HUES48 (cell line): ENCODE results near the gene HOXC13.

ENCODE experiments used
- H3K27ac ChIP-seq: one replicate; pipeline ENCODE4 v1.7.0; 2013; ENCODE audit warnings: low read depth, low read length, inconsistent platforms
- H3K27me3 ChIP-seq: 2 replicates; pipeline ENCODE4 v1.6.1; 2013; ENCODE audit warnings: mild to moderate bottlenecking, low read length; ENCODE audit not compliant: control insufficient read depth, insufficient read depth
- H3K36me3 ChIP-seq: 2 replicates; pipeline ENCODE4 v1.6.1; 2013; ENCODE audit warnings: low read length; ENCODE audit not compliant: control insufficient read depth, insufficient read depth
- H3K4me1 ChIP-seq: 2 replicates; pipeline ENCODE4 v1.6.1; 2013; ENCODE audit warnings: mild to moderate bottlenecking, low read length; ENCODE audit not compliant: control insufficient read depth, insufficient read depth
- H3K4me3 ChIP-seq: 2 replicates; pipeline ENCODE4 v1.5.1; 2013; ENCODE audit warnings: mild to moderate bottlenecking, low read depth, low read length
- H3K9ac ChIP-seq: 2 replicates; pipeline ENCODE4 v1.6.1; 2013; ENCODE audit warnings: mild to moderate bottlenecking, low read depth, low read length, moderate library complexity
- H3K9me3 ChIP-seq: 2 replicates; pipeline ENCODE4 v1.6.1; 2013; ENCODE audit warnings: low read length; ENCODE audit not compliant: control insufficient read depth, insufficient read depth

Gene HOXC13

DNA sequence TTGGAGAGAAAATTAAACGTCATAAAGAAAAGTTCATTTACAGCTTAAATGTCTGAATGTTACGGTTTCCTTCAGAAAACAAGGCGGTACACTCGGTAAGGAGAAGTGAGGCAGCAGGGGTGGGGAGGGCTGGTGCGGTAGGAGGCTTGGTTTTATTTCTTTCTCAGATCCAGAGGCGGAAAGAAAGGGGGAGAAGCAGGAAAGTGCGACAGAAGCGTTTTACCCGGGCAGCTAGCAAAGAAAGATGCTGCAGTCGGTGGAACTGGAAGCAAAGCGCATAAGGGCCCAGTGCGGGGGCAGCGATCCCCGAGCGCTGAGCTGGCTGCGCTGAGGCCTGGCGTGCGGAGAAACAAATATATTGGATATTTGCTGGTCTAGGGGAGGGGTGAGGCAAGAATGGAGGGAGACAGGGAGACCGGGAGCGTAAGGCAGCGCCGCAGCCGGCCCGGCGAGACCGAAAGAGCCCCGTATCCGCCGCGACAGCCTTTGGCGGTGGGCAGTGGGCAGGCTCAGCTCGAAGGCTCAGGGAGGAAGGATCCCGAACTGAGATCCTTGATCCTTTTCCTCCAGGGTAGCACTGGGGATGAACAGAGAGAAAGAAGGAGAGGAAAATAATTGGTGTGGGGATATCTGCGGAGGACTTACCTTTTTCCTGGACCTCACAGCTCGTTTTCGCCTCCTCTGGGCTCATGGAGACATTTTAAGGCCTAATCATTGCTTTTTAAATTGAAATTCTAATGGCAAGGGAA is 27.9 kb downstream of the HOXC13 start:
- H3K9ac ChIP-seq: no peak overlapping the region
- no peak overlapping the region for H3K4me3 ChIP-seq
- no peaks in the 10 kb centered on the region for H3K36me3 ChIP-seq
- no peaks in the 10 kb centered on the region for H3K4me1 ChIP-seq
- H3K9me3 ChIP-seq: no peaks in the 10 kb centered on the region
- peaks cover 100% of the 10 kb centered on the region for H3K27me3 ChIP-seq
- no peak overlapping the region for H3K27ac ChIP-seq

DNA sequence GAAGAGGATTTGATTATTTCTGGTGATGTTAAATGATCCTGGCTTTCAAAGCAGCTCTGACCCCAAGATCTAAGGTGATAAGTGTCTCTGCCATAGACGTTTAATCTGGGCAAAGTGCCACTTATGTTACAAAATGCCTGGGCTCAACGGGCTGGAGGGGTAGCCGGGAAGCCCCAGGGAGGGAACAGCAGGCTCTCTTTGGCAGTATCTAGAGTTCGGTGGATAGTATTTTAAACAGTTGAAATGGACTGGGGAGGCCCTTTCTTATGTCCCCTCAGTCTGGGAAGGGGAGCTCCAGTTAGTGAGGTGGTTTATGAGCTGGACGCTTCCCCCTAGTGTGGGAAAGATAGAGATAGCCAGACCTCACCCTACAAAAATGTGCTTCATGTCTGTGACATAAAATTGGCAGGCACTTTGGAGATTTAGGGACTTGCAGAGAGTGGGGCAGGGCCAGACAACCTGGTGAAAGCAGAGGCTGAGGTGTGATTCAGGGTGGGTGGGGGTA is 28.8 kb downstream of the HOXC13 start:
- H3K27ac ChIP-seq: no peak overlapping the region
- no peaks in the 10 kb centered on the region for H3K9me3 ChIP-seq
- H3K36me3 ChIP-seq: no peaks in the 10 kb centered on the region
- no peaks in the 10 kb centered on the region for H3K4me1 ChIP-seq
- H3K9ac ChIP-seq: no peak overlapping the region
- H3K27me3 ChIP-seq: peaks cover 100% of the 10 kb centered on the region
- H3K4me3 ChIP-seq: no peak overlapping the region

DNA sequence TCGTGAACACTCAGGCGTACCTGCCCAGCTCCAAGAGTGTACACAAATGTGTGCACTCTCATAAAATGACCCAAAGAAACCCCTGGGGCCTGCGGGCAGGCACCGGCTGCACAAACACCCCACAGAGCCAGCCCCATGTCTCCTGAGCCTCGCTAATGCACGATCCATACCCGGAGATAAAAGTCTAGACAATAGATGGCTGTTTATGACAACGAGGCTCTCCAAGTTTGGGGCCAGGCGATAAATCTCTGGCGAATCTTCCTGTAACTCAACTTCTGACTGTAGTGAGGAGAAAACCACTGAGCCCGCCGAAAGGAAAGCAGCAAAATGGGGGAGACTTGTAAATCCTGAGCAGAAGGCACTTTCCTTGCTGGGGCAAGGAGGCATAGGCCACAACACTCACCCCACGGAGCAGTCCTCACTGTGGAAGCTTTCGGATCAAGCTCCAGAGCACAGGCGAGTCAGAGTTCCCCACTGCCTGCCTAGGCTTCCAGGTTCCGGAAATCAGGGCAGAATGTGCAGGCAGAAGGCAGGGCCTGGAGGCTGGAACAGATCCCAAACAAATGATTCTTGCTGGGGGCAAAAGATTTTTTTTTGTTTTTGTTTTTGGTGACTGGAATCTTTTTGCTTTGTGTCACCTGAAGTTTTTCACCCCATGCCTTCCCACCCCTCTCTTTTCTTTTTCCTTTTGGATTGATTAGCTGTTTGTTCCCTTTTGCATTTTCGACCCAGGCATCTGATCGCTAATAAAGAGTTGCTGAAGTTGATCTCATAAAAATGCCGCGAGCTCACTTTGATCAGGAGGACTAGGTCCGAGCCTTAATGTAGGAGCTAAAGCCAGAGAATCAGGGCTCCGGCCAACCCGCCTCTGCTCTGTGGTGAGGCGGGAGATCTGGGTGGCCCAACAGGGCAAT is 29.8 kb downstream of the HOXC13 start:
- Histone ChIP-seq H3K4me1 (no peaks in the 10 kb centered on the region), H3K9me3 (no peaks in the 10 kb centered on the region), H3K4me3 (no peak overlapping the region), H3K27me3 (peaks cover 100% of the 10 kb centered on the region), H3K36me3 (no peaks in the 10 kb centered on the region), H3K9ac (no peak overlapping the region), H3K27ac (no peak overlapping the region)

DNA sequence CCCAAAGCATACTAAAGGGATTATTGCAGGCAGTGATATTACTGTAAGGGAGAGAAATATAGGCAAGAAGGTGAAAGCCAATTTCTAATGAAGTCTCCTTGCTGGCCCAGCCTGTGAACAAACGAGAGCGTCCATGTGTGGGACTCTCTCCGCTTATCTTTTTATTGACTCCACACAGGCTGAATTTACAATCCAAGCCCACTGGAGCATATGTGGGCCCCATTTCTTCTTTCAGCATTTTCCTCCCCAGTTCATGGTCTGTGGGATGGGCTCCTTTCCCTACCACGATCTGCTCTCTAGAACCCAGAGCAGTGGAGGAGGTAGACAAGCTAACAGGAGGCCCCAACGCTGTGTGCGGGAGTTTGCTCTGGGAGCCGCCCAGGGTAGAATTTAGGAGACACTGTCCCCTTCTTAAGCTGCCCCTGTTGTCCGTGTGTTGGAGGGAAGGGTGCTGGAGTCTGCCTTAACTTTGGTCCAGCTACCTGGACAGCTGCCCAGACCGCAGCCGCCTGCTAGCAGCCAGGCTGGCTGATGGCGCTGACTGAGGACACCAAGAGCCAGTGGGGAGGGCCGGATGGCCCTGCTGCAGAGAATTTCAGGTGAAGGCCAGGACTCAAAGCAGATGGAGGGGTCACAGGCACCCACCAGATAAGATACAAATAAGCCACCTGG is 31.1 kb downstream of the HOXC13 start:
- no peak overlapping the region for H3K9ac ChIP-seq
- H3K36me3 ChIP-seq: no peaks in the 10 kb centered on the region
- no peak overlapping the region for H3K27ac ChIP-seq
- H3K9me3 ChIP-seq: no peaks in the 10 kb centered on the region
- H3K4me1 ChIP-seq: no peaks in the 10 kb centered on the region
- no peak overlapping the region for H3K4me3 ChIP-seq
- peaks cover 100% of the 10 kb centered on the region for H3K27me3 ChIP-seq

DNA sequence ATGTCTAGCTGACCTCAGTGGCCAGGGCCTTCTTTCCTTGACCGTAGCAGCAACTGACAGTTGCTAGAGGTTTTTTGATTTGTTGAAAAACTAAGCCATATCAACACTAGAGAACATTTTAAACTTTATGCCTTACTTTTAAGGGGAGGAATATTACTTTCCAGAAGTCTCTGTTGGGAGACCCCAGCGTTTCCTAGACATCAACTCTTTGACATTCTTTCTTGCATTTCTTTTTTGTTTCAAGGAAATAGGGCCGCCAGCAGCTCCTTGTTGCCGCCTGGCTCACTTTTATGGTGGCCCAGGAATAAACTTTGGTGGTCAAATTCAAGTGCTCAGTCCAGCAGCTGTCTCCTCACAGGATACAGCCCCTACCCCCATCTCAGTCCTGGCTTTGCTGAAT is 31.8 kb downstream of the HOXC13 start:
- no peaks in the 10 kb centered on the region for H3K36me3 ChIP-seq
- no peak overlapping the region for H3K9ac ChIP-seq
- H3K27ac ChIP-seq: no peak overlapping the region
- no peaks in the 10 kb centered on the region for H3K9me3 ChIP-seq
- H3K4me1 ChIP-seq: no peaks in the 10 kb centered on the region
- H3K27me3 ChIP-seq: peaks cover 100% of the 10 kb centered on the region
- no peak overlapping the region for H3K4me3 ChIP-seq

DNA sequence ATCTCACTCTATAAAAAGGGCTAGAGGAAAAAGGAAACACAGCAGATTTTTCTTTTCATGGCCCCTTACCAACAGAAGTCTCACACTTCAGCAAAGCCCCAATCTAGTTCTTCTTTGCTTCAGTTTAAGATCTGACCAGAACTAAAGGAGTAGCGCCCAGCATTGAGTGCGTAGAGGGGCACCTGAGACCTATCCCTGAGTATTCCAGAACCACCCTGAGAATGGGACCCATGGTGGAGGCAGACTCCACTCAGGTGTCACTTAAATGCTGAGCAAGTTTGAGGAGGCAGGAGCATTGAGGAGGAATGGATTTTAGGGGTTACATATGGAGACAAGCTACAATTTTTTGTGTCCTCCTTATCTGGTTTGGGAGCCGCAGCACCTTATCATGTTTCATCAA is 32.5 kb downstream of the HOXC13 start:
- Histone ChIP-seq H3K4me3 (no peak overlapping the region), H3K27ac (no peak overlapping the region), H3K4me1 (no peaks in the 10 kb centered on the region), H3K9me3 (no peaks in the 10 kb centered on the region), H3K9ac (no peak overlapping the region), H3K27me3 (peaks cover 100% of the 10 kb centered on the region), H3K36me3 (no peaks in the 10 kb centered on the region)

DNA sequence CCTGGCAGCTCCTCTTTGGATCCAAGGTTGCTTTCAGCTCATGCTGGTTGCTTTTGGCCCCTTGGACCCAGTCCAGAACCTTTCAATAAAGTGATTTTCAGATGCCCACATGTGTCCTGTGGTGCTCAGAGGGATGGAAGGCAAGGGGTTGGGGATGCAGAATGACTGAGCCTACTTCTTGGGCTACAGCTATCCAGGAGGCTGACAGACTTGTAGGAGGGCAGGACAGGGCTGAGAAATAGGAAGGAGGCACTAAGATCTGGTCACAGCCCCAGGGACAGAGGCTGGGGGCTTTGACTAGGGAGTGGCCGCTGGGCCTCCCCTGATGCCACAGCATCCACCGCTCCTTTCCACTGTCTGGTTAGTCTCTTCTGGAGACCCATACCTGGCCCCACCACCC is 33.1 kb downstream of the HOXC13 start:
- H3K9me3 ChIP-seq: no peaks in the 10 kb centered on the region
- H3K4me1 ChIP-seq: no peaks in the 10 kb centered on the region
- H3K27me3 ChIP-seq: peaks cover 100% of the 10 kb centered on the region
- no peak overlapping the region for H3K9ac ChIP-seq
- H3K27ac ChIP-seq: no peak overlapping the region
- no peaks in the 10 kb centered on the region for H3K36me3 ChIP-seq
- no peak overlapping the region for H3K4me3 ChIP-seq

DNA sequence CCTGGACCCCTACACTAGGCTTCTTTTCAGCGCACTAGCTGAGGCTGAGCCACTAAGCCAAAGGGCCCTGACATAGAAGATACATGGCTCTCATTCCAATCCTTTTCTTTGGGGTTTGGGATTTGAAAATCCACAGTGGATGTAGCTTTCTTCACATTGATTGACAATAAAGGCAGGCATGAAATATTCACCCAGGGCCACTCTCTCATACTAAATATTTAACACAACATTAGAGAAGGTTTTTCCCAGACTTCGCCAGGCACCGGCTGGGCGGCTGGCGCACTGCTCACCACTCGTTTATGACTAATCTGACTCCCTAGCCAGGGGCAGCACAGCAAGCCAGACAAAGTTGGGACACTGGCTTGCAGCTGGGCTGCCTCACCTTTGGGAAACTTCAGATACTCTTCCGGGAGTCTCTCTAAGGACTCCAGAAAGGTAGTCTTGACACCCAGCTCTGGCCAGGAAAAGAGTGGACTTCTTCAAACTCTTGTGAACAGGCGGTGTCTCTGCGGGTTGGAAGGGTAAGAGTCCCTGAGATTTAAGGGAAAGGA is 33.6 kb downstream of the HOXC13 start:
- no peak overlapping the region for H3K4me3 ChIP-seq
- H3K9me3 ChIP-seq: no peaks in the 10 kb centered on the region
- no peaks in the 10 kb centered on the region for H3K36me3 ChIP-seq
- no peaks in the 10 kb centered on the region for H3K4me1 ChIP-seq
- no peak overlapping the region for H3K9ac ChIP-seq
- peaks cover 100% of the 10 kb centered on the region for H3K27me3 ChIP-seq
- no peak overlapping the region for H3K27ac ChIP-seq

DNA sequence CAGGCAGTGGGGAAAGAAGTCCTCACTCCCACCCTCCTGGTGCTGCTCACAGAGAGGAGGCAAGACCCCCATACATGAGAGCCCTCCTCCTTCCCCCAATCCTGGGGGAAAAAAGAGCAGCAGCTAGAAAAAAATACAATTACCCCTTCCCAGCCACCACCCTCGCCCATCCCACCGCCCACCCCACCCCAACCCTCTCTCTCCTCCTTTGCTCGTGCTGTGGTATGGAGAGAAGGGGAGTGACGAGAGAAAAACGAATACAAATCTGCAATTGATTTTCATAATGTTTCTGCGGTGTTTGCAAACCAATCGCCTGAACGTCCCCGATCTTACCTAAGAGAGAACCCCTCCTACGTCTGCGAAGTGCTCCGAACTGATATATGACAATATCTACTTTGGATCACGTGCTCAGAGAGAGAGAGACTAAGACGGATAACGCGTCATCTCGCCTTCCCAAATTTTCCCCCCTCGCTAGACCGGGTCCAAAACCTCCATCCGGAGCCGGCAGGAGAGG is 34.1 kb downstream of the HOXC13 start, which contains the start of gene HOXC11:
Gene HOXC11 (plus strand): TSS at position 405 of the 514 bp plus-strand sequence. CDS start 116 bp downstream, outside the sequence.
- Histone ChIP-seq H3K27ac (no peak within 1 kb of the TSS), H3K4me3 (no peak within 1 kb of the TSS), H3K27me3 (peaks cover 100% of the 10 kb centered on the region), H3K36me3 (no peaks in the 10 kb centered on the region), H3K4me1 (no peaks in the 10 kb centered on the region), H3K9ac (no peak within 1 kb of the TSS), H3K9me3 (no peaks in the 10 kb centered on the region)

DNA sequence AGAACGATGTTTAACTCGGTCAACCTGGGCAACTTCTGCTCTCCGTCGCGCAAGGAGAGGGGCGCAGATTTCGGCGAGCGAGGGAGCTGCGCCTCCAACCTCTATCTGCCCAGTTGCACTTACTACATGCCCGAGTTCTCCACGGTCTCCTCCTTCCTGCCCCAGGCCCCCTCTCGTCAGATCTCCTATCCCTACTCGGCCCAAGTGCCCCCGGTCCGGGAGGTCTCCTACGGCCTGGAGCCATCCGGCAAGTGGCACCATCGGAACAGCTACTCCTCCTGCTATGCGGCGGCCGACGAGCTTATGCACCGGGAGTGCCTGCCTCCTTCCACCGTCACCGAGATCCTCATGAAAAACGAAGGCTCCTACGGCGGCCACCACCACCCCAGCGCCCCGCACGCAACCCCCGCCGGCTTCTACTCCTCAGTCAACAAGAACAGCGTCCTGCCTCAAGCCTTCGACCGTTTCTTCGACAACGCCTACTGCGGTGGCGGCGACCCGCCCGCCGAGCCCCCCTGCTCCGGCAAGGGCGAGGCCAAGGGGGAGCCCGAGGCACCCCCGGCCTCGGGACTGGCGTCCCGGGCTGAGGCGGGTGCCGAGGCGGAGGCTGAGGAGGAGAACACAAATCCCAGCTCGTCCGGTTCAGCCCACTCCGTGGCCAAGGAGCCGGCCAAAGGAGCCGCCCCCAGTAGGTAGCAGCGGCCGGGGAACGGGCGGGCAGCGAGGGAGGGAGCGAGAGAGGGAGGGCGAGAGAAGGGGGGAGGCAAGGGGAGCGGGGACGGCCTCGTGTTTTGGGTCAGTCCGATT is 34.8 kb downstream of the HOXC13 start:
- Histone ChIP-seq H3K4me1 (no peaks in the 10 kb centered on the region), H3K9ac (no peak overlapping the region), H3K9me3 (no peaks in the 10 kb centered on the region), H3K27me3 (peaks cover 100% of the 10 kb centered on the region), H3K27ac (no peak overlapping the region), H3K4me3 (no peak overlapping the region), H3K36me3 (no peaks in the 10 kb centered on the region)
